ENCODE measurements around the gene SLC4A8. TPM values are rescaled to one million over a fixed set of nuclear protein-coding genes. Genes with fewer than 3 reads are reported as not detected.

SLC4A8 gene
- total and polyA plus RNA-seq, 9 of the 15 experiments (the other 6 are each of a cell fraction or from before 2014, with no cell fraction given): 0.04 to 1.5 (median 0.12) TPM; not detected in 2

GRCh38 chr12:51390457-51390856, 34.2 kb upstream of the SLC4A8 start:
- Histone ChIP-seq H3K27me3 (ENCODE audit: control insufficient read depth in 2 of 2, insufficient read depth in 2 of 2, low read length in 2 of 2) (no peaks in the 10 kb centered on the region), H3K4me2 (ENCODE audit: insufficient read depth, low read length) (peak overlapping the region; percentile 79), H4K20me1 (replicated peaks; ENCODE audit: control insufficient read depth, insufficient read depth, low read length) (no peaks in the 10 kb centered on the region), H3K4me1 (replicated peaks in 1 of 2; ENCODE audit: control insufficient read depth in 2 of 2, insufficient read depth in 2 of 2, low read length in 2 of 2) (peaks cover 41 to 43% of the 10 kb centered on the region in 2 experiments), H3K27ac (ENCODE audit: extremely low read depth, low read depth, low read length) (no peak overlapping the region), H3K9ac (ENCODE audit: insufficient read depth in 1 of 2, low read depth in 2 of 2, low read length in 2 of 2) (peak overlapping the region; percentile 67 to 92; a peak in 2 of 4 replicates), H2AFZ (ENCODE audit: low read depth, low read length) (no peak overlapping the region), H3K79me2 (ENCODE audit: control insufficient read depth, insufficient read depth, low read length) (no peaks in the 10 kb centered on the region), H3K36me3 (ENCODE audit: control insufficient read depth, insufficient read depth, low read length) (no peaks in the 10 kb centered on the region), H3K9me1 (ENCODE audit: control insufficient read depth, insufficient read depth, low read length) (no peaks in the 10 kb centered on the region), H3K9me3 (replicated peaks; ENCODE audit: control insufficient read depth, insufficient read depth, low read depth, low read length) (no peaks in the 10 kb centered on the region), H3K4me3 (no peak overlapping the region)
- CTCF ChIA-PET (ENCODE audit: low intra/inter-chr PET ratio): no interaction called here
- intact Hi-C loops (cut with micrococcal nuclease): no loop called here
- FAIRE-seq (no peak), ATAC-seq (no peak), DNase-seq (ENCODE audit: extremely low read depth in 1 of 4, low spot score in 3 of 4) (peak in 1 of 4 experiments; percentile 3)
- in situ Hi-C loops (cut with MboI): no loop called here
- WGBS (ENCODE audit: insufficient coverage, low coverage, missing lambda C conversion rate): 73% methylated on average over 5 of the region's 6 CpGs
- BruUV-seq (replicated peaks): TSS peak; percentile 52
- POLR2A ChIA-PET: interaction anchor here (0.7 to 1.5 kb wide), 2 partner anchors 17 to 152 kb away, joined by 3 read pairs; partner anchors contain the start of gene DAZAP2
- TF ChIP-seq ZKSCAN3 (CRISPR knock-in tag; IDR thresholded peaks at IDR 0.05) (no peak), ZSCAN29 (IDR thresholded peaks at IDR 0.05) (no peak), MYBL2 (IDR thresholded peaks at IDR 0.05; ENCODE audit: low read depth) (no peak), MYBL2 (CRISPR knock-in tag; IDR thresholded peaks at IDR 0.05; ENCODE audit: borderline replicate concordance) (no peak), MTA3 (IDR thresholded peaks at IDR 0.05; ENCODE audit: borderline replicate concordance) (no peak), ZKSCAN1 (IDR thresholded peaks at IDR 0.05; ENCODE audit: low read depth, low read length) (no peak), HDAC3 (IDR thresholded peaks at IDR 0.05; ENCODE audit: borderline replicate concordance, partially characterized antibody) (no peak), ZNF57 (CRISPR knock-in tag; IDR thresholded peaks at IDR 0.05) (no peak)
- TF ChIP-seq, protein P1, sequence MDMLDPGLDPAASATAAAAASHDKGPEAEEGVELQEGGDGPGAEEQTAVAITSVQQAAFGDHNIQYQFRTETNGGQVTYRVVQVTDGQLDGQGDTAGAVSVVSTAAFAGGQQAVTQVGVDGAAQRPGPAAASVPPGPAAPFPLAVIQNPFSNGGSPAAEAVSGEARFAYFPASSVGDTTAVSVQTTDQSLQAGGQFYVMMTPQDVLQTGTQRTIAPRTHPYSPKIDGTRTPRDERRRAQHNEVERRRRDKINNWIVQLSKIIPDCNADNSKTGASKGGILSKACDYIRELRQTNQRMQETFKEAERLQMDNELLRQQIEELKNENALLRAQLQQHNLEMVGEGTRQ (CRISPR knock-in tag; IDR thresholded peaks at IDR 0.05): no peak
- TF ChIP-seq, protein P2, sequence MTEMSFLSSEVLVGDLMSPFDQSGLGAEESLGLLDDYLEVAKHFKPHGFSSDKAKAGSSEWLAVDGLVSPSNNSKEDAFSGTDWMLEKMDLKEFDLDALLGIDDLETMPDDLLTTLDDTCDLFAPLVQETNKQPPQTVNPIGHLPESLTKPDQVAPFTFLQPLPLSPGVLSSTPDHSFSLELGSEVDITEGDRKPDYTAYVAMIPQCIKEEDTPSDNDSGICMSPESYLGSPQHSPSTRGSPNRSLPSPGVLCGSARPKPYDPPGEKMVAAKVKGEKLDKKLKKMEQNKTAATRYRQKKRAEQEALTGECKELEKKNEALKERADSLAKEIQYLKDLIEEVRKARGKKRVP (CRISPR knock-in tag; IDR thresholded peaks at IDR 0.05): no peak

Measured in K562 (cell line).